ENCODE data around the gene TNFAIP6.

DNA sequence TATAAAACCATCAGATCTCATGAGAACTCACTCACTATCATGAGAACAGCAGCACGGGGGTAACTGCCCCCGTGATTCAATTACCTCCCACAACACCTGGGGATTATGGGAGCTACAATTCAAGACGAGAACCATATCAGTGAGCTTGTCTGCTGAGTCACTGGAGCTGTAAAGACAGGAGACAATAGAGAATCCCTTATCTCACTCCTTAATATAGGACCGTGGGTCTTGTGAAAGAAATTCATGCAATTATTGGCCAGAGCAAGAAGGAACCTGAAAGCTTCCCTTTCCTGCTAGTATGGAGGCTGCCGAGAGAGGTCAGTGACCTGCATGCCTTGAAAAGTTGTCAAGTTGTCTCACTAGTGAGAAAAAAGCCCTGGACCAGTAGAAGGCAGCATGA is 9.5 kb upstream of the TNFAIP6 start:
- TF ChIP-seq, protein P1, sequence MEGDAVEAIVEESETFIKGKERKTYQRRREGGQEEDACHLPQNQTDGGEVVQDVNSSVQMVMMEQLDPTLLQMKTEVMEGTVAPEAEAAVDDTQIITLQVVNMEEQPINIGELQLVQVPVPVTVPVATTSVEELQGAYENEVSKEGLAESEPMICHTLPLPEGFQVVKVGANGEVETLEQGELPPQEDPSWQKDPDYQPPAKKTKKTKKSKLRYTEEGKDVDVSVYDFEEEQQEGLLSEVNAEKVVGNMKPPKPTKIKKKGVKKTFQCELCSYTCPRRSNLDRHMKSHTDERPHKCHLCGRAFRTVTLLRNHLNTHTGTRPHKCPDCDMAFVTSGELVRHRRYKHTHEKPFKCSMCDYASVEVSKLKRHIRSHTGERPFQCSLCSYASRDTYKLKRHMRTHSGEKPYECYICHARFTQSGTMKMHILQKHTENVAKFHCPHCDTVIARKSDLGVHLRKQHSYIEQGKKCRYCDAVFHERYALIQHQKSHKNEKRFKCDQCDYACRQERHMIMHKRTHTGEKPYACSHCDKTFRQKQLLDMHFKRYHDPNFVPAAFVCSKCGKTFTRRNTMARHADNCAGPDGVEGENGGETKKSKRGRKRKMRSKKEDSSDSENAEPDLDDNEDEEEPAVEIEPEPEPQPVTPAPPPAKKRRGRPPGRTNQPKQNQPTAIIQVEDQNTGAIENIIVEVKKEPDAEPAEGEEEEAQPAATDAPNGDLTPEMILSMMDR (tag by site-specific recombination; IDR thresholded peaks at IDR 0.05) = no peak
- TF ChIP-seq, protein P2, sequence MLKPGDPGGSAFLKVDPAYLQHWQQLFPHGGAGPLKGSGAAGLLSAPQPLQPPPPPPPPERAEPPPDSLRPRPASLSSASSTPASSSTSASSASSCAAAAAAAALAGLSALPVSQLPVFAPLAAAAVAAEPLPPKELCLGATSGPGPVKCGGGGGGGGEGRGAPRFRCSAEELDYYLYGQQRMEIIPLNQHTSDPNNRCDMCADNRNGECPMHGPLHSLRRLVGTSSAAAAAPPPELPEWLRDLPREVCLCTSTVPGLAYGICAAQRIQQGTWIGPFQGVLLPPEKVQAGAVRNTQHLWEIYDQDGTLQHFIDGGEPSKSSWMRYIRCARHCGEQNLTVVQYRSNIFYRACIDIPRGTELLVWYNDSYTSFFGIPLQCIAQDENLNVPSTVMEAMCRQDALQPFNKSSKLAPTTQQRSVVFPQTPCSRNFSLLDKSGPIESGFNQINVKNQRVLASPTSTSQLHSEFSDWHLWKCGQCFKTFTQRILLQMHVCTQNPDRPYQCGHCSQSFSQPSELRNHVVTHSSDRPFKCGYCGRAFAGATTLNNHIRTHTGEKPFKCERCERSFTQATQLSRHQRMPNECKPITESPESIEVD (tag by site-specific recombination; IDR thresholded peaks at IDR 0.05) = no peak
